ENCODE data around the gene SCO2. TPM values are rescaled to one million over a fixed set of nuclear protein-coding genes. Genes with fewer than 3 reads are reported as not detected.
A peak's percentile ranks its signal among the peaks of the same experiment; 100 is the strongest.

Gene SCO2
- total RNA-seq, 1 experiment from 2014 or later: 1.1 TPM

DNA sequence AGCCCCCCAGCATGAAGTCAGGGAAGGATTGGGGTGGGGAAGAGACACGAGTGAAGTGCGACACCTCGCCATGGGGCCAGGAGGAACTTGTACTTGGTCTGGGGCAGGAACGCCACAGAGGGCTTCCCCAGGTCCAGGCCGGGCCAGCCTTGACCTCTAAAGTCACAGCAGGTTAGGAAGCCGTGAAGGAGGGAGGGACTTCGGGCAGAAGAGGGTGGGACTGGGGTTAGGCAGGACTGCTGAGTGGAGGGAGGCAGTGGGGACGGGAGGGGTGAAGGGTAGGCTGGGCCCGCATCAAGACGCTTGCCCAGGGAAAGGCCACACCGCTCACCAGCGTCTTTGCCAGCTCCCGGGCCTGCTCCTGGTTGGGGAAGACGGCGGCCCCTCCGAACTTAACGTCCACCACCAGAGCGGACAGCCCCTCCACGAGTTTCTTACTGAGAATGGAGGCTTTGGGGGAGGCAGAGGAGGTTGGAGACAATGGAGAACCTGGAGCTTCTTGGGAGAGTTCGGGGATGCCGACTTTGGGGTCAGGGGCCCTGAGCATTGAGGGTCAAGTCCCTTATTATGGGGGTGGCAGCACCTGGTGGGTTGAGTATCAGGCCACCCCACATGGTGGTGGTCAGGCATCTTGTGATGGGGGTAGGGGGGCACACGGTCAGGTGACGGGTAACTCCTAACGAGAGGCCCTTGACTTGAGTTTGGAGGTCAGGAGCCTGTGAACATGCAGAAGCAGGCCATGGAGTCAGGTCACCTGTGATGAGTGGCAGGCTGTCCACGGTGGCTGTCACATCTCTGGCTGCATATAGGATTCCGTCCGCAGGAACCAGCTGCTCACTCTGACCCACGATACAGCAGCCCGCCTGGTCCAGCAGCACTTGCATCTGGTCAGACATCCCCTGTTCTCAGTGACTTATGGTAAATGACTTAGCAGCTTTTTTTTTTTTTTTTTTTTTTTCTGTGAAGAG lies 1.7 kb upstream of the SCO2 start:
- H3K4me3 ChIP-seq (ENCODE audit: low read length): peak overlapping the region; percentile 98
- H3K27me3 ChIP-seq (ENCODE audit: low read length): no peaks in the 10 kb centered on the region
- H2AFZ ChIP-seq (ENCODE audit: low read length): peak overlapping the region; percentile 63; the same call in 1 of the 2 replicates
- peak overlapping the region; percentile 85 for H3K9ac ChIP-seq (ENCODE audit: low read length)
- no peaks in the 10 kb centered on the region for H3K9me2 ChIP-seq (replicated peaks; ENCODE audit: insufficient read depth, low read length)
- H3K9me3 ChIP-seq (ENCODE audit: low read length): no peaks in the 10 kb centered on the region
- peak overlapping the region; percentile 98 for H3K4me2 ChIP-seq (ENCODE audit: low read depth, low read length, poor library complexity, severe bottlenecking)
- peak overlapping the region; percentile 87 for H3K27ac ChIP-seq (ENCODE audit: low read length)
- DNase-seq: peak; percentile 86
- H3K4me1 ChIP-seq (ENCODE audit: low read length): peaks cover 49% of the 10 kb centered on the region
- H4K20me1 ChIP-seq (ENCODE audit: insufficient read depth, low read depth, low read length): peaks cover 14% of the 10 kb centered on the region
- H3K36me3 ChIP-seq (ENCODE audit: insufficient read depth, low read length): no peaks in the 10 kb centered on the region
- H3K79me2 ChIP-seq (ENCODE audit: low read length): peaks cover 22% of the 10 kb centered on the region

DNA sequence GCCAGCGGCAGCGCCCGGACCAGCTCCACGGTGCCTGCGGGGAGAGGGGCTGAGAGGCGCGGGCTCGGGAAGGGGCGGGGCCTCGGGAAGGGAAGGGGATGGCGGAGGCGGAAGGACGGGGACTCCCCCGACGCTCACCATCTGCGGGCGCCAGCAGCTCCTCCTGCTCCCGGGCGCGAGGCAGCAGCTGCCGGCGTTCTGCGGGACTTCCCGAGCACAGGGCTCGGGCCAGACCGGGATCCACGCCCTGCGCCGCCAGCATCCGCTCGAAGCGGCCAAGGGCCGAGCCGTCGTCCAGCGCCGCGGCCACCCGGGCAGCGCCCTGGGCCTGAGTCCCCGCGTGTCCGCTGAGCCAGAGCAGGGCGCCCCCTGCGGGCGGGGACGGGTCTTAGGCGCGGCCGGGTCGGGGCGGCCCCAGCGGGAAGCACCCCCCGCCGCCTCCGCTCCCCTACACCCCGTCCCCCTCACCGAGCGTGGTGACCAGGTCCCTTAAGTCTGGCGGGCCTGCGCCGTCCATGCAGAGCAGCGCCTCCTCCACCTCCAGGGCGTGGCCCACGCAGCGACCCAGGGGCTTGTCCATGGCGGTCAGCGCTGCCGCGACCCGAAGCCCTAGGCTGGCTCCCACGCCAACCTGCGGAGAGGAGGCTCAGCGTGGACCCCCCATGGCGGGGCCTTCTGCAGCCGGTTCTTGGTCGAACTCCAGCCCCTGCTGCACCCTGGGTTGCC lies 873 bp upstream of the SCO2 start:
- Histone ChIP-seq H3K4me1 (ENCODE audit: low read length) (peaks cover 41% of the 10 kb centered on the region), H3K4me3 (ENCODE audit: low read length) (peak overlapping the region; percentile 98), H3K9me3 (ENCODE audit: low read length) (no peaks in the 10 kb centered on the region), H3K9ac (ENCODE audit: low read length) (peak overlapping the region; percentile 85), H3K9me2 (replicated peaks; ENCODE audit: insufficient read depth, low read length) (no peaks in the 10 kb centered on the region), H3K79me2 (ENCODE audit: low read length) (peaks cover 22% of the 10 kb centered on the region), H2AFZ (ENCODE audit: low read length) (peak overlapping the region; percentile 63; the same call in 1 of the 2 replicates), H3K27ac (ENCODE audit: low read length) (peak overlapping the region; percentile 87), H3K27me3 (ENCODE audit: low read length) (no peaks in the 10 kb centered on the region), H3K4me2 (ENCODE audit: low read depth, low read length, poor library complexity, severe bottlenecking) (peak overlapping the region; percentile 98), H4K20me1 (ENCODE audit: insufficient read depth, low read depth, low read length) (peaks cover 14% of the 10 kb centered on the region), H3K36me3 (ENCODE audit: insufficient read depth, low read length) (no peaks in the 10 kb centered on the region)
- peak; percentile 93 for DNase-seq

DNA sequence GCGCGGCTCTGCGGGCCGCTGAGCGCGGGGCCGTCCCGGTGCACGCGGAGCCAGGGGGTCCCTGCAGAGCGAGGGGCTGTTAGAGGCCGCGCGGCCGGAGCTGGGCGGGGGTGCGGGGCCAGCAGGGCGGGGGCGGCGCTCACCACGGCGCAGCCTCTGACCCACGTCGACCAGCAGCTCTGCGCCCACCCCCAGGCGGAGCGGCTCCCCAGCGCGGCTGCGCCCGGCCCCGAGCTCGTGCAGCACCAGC lies 385 bp upstream of the SCO2 start:
- Histone ChIP-seq H2AFZ (ENCODE audit: low read length) (no peak overlapping the region), H3K27me3 (ENCODE audit: low read length) (no peaks in the 10 kb centered on the region), H3K9me2 (replicated peaks; ENCODE audit: insufficient read depth, low read length) (no peaks in the 10 kb centered on the region), H3K4me3 (ENCODE audit: low read length) (peak overlapping the region; percentile 98), H3K4me2 (ENCODE audit: low read depth, low read length, poor library complexity, severe bottlenecking) (peak overlapping the region; percentile 98), H3K27ac (ENCODE audit: low read length) (peak overlapping the region; percentile 87), H3K9me3 (ENCODE audit: low read length) (no peaks in the 10 kb centered on the region), H3K79me2 (ENCODE audit: low read length) (peaks cover 22% of the 10 kb centered on the region), H4K20me1 (ENCODE audit: insufficient read depth, low read depth, low read length) (peaks cover 14% of the 10 kb centered on the region), H3K36me3 (ENCODE audit: insufficient read depth, low read length) (no peaks in the 10 kb centered on the region), H3K4me1 (ENCODE audit: low read length) (peaks cover 37% of the 10 kb centered on the region), H3K9ac (ENCODE audit: low read length) (peak overlapping the region; percentile 85)
- DNase-seq: no peak

DNA sequence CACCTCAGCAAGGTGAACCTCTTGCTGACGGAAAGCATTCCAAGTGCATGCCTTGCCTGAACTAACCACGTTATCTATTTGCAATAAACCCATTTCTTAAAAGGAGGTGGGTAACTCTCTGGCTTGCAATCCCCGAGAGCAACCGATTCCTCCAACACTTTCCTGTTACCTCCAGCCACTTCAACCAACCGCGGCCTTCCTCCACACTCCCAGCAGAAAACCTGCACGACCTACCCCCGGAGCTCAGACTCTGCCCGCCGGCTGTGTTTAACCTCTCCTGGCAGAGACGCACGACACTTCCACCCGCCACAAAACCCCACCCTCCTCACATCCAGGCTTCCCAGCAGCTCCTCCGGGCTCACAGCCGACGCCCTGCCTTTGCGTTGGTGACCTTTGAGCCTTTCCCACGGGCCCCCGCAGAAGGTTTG lies 708 bp downstream of the SCO2 start:
- peaks cover 14% of the 10 kb centered on the region for H4K20me1 ChIP-seq (ENCODE audit: insufficient read depth, low read depth, low read length)
- peaks cover 29% of the 10 kb centered on the region for H3K4me1 ChIP-seq (ENCODE audit: low read length)
- DNase-seq: no peak
- H3K79me2 ChIP-seq (ENCODE audit: low read length): peaks cover 22% of the 10 kb centered on the region
- H3K27ac ChIP-seq (ENCODE audit: low read length): peak overlapping the region; percentile 87; the same call in 1 of the 2 replicates
- H3K9me3 ChIP-seq (ENCODE audit: low read length): no peaks in the 10 kb centered on the region
- no peaks in the 10 kb centered on the region for H3K27me3 ChIP-seq (ENCODE audit: low read length)
- H3K9ac ChIP-seq (ENCODE audit: low read length): peak overlapping the region; percentile 85
- no peak overlapping the region for H2AFZ ChIP-seq (ENCODE audit: low read length)
- H3K9me2 ChIP-seq (replicated peaks; ENCODE audit: insufficient read depth, low read length): no peaks in the 10 kb centered on the region
- peak overlapping the region; percentile 98 for H3K4me2 ChIP-seq (ENCODE audit: low read depth, low read length, poor library complexity, severe bottlenecking)
- no peaks in the 10 kb centered on the region for H3K36me3 ChIP-seq (ENCODE audit: insufficient read depth, low read length)
- H3K4me3 ChIP-seq (ENCODE audit: low read length): peak overlapping the region; percentile 98

DNA sequence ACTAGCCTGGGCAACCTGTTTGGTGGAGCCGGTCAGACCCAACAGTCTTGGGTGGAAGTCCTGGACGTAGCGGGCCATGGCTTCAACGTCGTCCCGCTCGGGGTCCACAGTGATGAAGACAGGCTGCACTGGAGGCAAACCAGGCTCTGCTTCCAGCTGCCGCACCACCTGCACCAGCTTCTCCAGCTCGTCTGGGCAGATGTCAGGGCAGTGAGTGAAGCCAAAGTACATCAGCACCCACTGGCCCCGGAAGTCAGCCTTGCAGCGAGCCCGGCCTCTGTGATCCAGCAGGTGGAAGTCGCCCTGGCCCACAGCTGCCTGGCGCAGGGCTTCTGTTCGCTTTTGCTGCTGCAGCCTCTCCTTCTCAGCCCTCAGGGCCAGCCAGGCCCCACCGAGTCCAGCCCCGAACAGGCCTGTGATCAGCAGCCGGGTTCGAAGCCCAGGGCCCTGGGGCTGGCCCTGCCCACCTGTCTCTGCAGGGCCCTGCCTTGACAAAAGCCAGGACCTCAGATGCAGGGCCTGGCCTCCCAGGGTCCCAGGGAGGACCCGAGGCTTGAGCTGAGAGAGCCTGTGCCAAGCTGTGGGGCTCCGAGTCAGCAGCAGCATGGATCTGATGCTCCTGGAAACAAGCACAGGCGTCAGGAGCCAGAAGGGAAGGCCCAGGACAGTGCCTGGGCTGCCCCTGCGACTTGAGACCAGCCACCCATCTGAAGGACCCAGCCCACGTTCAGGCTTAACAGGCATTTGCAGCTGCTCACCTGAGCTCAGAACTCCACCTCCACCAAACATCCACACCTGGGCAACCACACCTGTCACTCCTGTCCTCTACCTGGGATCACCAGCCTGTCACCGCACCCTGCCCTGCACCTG lies 1.4 kb downstream of the SCO2 start:
- H4K20me1 ChIP-seq (ENCODE audit: insufficient read depth, low read depth, low read length): peaks cover 14% of the 10 kb centered on the region
- no peak overlapping the region for H2AFZ ChIP-seq (ENCODE audit: low read length)
- H3K9ac ChIP-seq (ENCODE audit: low read length): peak overlapping the region; percentile 85
- DNase-seq: peak; percentile 52
- peaks cover 29% of the 10 kb centered on the region for H3K4me1 ChIP-seq (ENCODE audit: low read length)
- H3K27ac ChIP-seq (ENCODE audit: low read length): no peak overlapping the region
- peak overlapping the region; percentile 98 for H3K4me2 ChIP-seq (ENCODE audit: low read depth, low read length, poor library complexity, severe bottlenecking)
- no peaks in the 10 kb centered on the region for H3K27me3 ChIP-seq (ENCODE audit: low read length)
- H3K79me2 ChIP-seq (ENCODE audit: low read length): peaks cover 22% of the 10 kb centered on the region
- H3K9me3 ChIP-seq (ENCODE audit: low read length): no peaks in the 10 kb centered on the region
- peak overlapping the region; percentile 98 for H3K4me3 ChIP-seq (ENCODE audit: low read length)
- 0 out of 2 replicates have a peak, but pooled peaks cover 3% of the 10 kb centered on the region for H3K36me3 ChIP-seq (ENCODE audit: insufficient read depth, low read length)
- H3K9me2 ChIP-seq (replicated peaks; ENCODE audit: insufficient read depth, low read length): no peaks in the 10 kb centered on the region

DNA sequence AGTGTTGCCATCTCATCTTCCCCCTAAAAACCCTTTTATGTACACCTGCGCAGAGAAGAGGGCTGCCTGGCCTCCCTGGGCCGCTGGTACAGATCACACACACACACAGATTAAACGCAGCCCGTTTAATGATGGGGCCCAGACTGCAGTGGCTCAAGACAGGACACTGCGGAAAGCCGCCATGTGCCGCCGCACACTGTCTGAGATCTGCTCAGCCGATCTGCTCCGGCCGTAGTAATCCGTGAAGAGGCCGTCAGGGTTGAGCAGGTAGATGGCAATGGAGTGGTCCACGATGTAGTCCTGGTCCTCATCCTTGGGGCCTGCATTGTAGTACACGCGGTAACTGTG lies 2.0 kb downstream of the SCO2 start:
- Histone ChIP-seq H3K9me2 (replicated peaks; ENCODE audit: insufficient read depth, low read length) (no peaks in the 10 kb centered on the region), H3K36me3 (ENCODE audit: insufficient read depth, low read length) (0 out of 2 replicates have a peak, but pooled peaks cover 3% of the 10 kb centered on the region), H2AFZ (ENCODE audit: low read length) (no peak overlapping the region), H3K79me2 (ENCODE audit: low read length) (peaks cover 22% of the 10 kb centered on the region), H3K27ac (ENCODE audit: low read length) (no peak overlapping the region), H3K27me3 (ENCODE audit: low read length) (no peaks in the 10 kb centered on the region), H3K4me3 (ENCODE audit: low read length) (no peak overlapping the region), H3K4me1 (ENCODE audit: low read length) (peaks cover 29% of the 10 kb centered on the region), H4K20me1 (ENCODE audit: insufficient read depth, low read depth, low read length) (peaks cover 14% of the 10 kb centered on the region), H3K4me2 (ENCODE audit: low read depth, low read length, poor library complexity, severe bottlenecking) (peak overlapping the region; percentile 98), H3K9ac (ENCODE audit: low read length) (no peak overlapping the region), H3K9me3 (ENCODE audit: low read length) (no peaks in the 10 kb centered on the region)
- no peak for DNase-seq

DNA sequence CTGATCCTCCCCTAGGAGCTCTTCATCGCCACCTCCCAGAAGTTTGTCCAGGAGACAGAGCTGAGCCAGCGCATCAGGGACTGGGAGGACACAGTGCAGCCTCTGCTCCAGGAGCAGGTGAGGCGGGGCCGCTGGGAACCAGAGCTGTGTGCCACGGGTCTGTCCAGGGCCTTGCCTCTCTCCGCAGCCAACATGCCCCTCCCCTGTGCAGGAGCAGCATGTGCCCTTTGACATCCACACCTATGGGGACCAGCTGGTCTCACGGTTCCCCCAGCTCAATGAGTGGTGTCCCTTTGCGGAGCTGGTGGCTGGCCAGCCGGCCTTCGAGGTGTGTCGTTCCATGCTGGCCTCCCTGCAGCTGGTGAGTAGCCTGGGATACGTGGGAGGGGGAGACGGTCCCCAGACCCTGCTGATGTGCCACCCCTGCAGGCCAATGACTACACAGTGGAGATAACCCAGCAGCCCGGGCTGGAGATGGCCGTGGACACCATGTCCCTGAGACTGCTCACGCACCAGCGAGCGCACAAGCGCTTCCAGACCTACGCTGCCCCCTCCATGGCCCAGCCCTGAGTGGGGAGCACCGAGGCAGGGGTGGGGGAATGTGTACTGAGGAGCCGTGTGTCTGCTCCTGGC lies 2.5 kb downstream of the SCO2 start:
- no peak overlapping the region for H3K4me3 ChIP-seq (ENCODE audit: low read length)
- peaks cover 22% of the 10 kb centered on the region for H3K79me2 ChIP-seq (ENCODE audit: low read length)
- H3K4me1 ChIP-seq (ENCODE audit: low read length): peaks cover 29% of the 10 kb centered on the region
- H3K4me2 ChIP-seq (ENCODE audit: low read depth, low read length, poor library complexity, severe bottlenecking): no peak overlapping the region
- H3K27ac ChIP-seq (ENCODE audit: low read length): no peak overlapping the region
- peaks cover 14% of the 10 kb centered on the region for H4K20me1 ChIP-seq (ENCODE audit: insufficient read depth, low read depth, low read length)
- H3K9me3 ChIP-seq (ENCODE audit: low read length): no peaks in the 10 kb centered on the region
- H3K27me3 ChIP-seq (ENCODE audit: low read length): no peaks in the 10 kb centered on the region
- H3K9ac ChIP-seq (ENCODE audit: low read length): no peak overlapping the region
- peak; percentile 42 for DNase-seq
- 0 out of 2 replicates have a peak, but pooled peaks cover 3% of the 10 kb centered on the region for H3K36me3 ChIP-seq (ENCODE audit: insufficient read depth, low read length)
- H3K9me2 ChIP-seq (replicated peaks; ENCODE audit: insufficient read depth, low read length): no peaks in the 10 kb centered on the region
- no peak overlapping the region for H2AFZ ChIP-seq (ENCODE audit: low read length)

All from Karpas-422 (cell line).